GM18505 (cell line): ENCODE results near the gene ARHGEF10L.

Experiments used
- ATAC-seq: cut with Tn5 transposase; IDR thresholded peaks from one replicate; pipeline ENCODE4 v1.9.1; 2021; ENCODE audit not compliant: unreplicated experiment
- POLR2A ChIP-seq: IDR thresholded peaks from 4 replicates; pipeline ENCODE4 v1.6.1; 2011; ENCODE audit warnings: borderline replicate concordance; ENCODE audit not compliant: insufficient read depth, insufficient read length; ENCODE audit errors: extremely low read depth

ARHGEF10L gene

DNA sequence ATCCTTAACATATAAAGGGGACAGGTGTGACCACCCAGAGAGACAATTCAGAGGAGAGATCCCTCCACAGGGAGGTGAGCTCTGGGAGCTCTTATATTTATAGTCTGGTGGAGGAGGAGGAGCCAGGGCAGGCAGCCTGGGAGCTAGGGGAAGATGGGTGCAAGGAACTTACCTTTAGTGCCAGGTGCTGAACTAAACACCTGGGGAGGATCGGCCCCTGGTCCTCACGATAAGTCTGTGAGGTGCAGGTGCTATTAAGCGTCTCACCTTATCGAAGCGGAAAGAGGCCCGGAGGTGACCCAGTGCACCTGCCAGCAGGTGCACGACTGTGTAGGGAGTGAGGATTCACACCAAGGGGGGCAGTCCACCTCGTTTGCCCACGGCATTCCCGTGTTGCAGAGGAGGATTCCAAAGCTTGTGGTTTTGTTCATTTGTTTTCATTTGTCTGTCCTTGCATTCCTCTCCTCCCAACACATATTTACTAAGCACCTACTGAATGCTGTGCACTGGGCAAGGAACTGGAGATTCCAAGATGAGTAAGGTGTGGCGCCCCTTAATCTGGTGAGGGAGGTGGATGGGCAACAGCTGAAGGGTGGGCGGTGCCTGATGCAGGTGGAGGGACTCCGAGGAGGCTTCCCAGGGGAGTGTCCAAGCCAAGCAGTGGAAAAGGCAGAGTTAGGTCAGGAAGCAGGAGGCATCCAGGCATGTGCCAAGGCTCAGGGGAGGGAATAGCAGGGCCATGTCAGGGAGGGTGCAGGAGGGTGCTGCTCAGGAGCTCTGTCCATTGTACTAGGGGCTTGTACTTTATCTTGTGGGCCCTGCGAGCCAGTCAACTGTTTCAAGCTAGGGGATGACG is 11.5 kb downstream of the ARHGEF10L start:
- no peak for ATAC-seq
- TF ChIP-seq POLR2A = no peak

DNA sequence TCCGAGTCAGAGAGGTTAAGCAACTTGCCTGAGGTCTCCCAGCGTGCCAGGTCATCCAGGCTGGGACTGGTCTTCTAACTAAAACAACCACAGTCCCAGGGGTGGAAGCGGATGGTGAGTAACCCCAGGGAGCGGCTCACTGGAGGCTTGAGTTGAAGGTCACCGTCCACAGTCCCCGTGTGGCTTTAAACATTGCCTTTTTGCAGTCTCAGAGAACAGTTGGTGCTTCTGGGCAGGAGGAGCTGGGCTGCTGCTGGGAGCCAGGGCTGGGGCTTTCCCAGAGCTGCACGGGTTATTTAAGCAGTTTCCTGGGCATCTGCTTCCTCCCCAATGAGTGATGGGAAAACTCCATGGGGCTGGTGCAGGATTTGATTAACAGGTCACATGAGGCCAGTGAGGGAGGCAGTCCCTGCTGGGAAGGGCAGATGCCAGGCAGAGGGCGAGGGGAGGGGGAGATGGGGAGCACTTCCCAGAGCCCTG is 12.3 kb downstream of the ARHGEF10L start:
- no peak for TF ChIP-seq POLR2A

DNA sequence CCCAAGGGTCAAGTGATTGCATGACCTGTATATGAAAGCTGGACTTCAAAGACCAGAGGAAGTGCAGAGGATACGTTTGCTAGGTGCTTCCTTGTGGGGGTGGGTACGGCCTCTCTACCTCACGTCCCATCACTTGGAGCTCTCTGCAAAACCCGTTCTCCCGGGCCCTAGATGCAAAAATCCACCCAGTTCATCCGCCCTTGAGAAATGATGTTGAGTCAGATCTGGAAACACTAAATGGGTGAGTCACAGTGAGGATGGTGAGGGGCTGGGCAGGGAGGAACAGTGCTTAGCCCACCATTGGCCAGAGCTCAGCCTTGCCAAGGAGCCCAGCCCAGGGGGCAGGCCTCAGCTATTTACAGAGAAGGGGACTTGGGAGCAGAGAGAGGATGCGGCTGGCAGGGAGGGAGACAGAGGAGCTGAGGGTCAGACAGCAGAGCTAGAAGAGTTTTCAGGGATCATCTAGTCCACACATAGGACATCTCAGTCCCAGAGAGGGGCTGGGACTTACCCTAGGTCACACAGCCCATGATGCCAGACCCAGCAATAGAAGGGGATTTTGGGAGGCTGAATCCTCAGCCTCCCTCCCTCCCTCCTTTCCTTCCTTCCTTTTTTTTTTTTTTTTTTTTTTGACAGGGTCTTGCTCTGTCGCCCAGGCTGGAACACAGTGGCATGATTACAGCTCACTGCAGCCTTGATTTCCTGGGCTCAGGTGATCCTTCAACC is 14.6 kb downstream of the ARHGEF10L start:
- no peak for TF ChIP-seq POLR2A
- ATAC-seq = no peak

More for the DNA sequence above, 12.3 kb downstream of the ARHGEF10L start:
- no peak for ATAC-seq

DNA sequence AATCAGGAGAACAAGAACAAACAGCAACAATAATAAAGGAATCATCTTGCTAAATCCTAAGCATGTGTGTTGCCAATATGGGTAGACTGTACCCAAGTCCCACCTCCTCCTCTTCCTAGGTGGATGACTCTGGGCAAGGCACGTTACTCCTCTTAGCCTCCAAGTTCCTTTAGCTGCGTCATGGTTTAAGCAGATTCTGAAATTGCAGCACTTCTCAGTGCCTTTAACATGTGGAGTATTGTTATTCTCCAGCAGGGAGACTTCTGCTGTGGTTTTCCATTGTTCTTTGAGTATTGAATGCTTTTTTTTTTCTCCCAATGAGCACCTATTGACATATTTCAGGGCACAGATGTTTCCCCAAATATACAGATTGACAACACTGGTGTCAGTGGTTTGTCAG is 15.5 kb downstream of the ARHGEF10L start:
- ATAC-seq = no peak
- TF ChIP-seq POLR2A = no peak

DNA sequence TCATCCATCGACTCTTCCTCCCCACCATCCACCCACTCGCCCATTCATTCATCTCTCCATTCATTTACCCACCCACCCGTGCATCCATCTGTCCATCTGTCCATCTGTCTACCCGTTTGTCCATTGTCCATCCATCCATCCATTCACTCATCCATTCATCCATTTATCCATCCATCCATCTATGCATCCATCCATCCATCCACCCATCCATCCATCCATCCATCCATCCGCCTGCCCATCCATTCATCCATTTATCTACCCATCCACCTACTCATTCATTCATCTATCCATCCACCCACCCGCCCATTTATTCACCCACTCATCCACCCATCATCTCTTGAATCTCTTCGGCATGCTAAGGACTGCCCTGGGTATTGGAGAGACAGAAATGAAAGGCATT is 18.5 kb downstream of the ARHGEF10L start:
- ATAC-seq = no peak
- TF ChIP-seq POLR2A = no peak

DNA sequence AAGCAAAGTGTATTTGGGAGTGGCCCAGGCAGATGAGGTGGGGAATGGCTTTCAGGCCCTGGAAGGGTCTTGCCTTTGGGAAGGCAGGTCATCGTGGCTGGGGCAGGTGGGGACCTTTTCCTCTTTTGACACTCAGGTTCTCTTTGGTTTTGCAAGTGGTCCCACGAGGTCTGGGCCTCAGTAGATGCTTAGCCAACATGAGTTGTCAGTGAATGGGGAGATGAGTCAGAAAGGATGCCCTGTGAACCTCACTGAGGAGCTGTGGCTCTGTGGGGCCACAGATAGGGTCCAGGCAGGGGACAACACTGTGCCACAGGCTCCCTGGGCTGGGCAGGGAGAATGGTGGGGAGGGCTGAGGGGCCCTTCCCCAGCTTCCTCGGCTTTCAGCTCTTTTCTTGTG is 19.0 kb downstream of the ARHGEF10L start:
- TF ChIP-seq POLR2A = no peak
- ATAC-seq = no peak

DNA sequence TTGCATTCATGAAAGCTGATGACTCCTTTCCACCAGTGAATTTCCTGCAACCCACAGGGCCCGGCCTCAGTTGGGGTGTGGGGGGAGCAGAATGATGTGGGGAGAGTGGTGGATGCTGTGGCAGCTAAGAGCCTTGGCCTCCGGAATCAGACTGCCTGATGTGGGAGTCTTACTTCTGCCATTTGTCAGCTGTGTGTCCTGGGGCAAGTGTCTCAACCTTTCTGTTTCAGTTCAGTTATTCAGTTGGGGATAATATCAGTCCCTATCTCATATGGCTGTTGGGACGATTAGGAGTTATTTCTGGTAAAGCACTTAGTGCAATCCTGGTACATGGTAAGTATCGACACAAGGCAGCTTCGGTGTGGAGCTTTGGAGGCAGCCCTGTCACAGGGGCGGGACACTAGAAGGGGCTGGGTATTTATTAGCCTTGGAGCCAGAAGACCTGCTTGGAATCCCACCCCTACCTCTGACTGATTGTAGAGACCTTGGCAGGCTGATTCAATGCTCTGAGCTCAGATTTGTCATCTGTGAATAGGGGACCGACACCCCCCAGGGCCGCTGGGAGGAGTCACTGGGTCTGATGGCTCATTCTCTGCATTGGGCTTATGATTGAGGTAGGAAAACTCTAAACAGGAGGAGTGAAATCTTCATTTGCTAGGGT is 19.6 kb downstream of the ARHGEF10L start:
- TF ChIP-seq POLR2A = no peak
- no peak for ATAC-seq

DNA sequence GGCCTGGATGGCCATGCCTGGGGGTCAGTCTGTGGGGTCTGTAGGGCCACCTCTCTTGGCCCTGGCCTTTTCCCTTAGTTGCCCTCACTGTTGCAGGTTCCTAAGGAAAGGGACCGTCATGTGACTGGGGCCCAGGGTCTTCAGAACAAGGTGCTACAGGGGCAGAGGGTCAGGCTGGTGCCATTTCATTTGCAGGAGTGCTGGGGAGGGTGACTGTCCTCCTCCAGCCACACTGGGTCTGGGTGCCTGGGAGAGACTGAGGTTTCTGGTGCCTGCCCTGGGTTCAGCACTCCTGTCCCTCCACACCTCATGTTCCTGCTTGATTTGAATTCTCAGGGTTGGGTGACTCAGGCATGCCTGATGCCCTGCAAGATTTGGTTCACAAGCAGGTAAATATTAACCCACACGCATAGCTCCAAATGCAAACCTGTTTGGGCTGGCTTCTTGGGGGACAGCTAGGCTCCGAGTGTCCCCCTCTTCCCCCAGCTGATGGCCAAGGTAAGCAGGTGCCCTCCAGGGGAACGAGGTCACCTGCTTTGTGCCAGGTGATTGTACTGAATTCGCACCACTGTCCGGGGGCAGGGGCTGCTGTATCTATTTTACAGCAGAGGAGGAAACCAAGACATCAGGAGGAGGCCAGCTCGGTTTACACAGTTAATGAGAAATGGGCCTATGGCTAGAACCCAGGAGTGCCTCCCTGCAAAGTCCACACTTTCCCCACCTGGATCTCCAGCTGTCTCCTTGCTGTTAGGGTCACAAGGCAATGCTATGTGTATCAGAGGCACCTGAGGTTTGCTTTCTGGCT is 20.3 kb downstream of the ARHGEF10L start:
- ATAC-seq = no peak
- TF ChIP-seq POLR2A = no peak

DNA sequence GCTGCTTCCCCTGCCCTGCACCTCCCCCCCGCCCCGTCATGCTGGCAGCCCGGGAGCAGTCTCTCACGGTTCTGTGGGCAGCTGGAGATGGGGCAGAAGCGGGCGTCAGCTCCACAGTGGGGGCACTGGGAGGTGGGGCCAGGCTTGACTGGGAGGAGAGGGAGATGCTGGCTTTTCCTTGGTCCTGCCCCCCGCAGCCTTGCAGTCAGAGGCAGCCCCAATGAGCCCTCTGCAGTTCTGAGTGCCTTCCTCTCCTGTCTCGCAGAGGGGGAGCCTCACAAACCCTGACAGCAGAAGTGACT is 21.7 kb downstream of the ARHGEF10L start:
- no peak for TF ChIP-seq POLR2A
- ATAC-seq = no peak

DNA sequence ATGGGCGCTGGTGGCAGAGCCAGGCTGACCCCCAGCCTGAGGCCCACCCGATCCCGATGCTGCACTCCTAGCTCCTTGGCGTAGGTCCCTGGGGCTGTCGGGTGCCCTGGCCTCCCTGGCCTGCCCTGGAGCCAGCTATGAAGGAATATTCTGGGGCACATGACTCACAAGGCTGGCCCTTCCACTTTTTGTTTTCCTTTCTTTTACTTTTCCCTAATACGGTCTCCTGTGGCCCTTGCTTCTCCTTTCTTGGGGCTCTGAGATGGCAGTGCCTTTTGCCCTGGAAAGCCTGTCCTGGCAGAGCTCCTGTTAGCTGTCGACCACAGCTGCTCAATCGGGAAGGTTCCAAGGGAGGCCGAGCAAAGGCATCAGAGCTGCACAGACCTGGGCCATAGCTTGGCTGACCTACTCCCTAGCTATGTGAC is 22.1 kb downstream of the ARHGEF10L start:
- ATAC-seq = no peak
- no peak for TF ChIP-seq POLR2A

DNA sequence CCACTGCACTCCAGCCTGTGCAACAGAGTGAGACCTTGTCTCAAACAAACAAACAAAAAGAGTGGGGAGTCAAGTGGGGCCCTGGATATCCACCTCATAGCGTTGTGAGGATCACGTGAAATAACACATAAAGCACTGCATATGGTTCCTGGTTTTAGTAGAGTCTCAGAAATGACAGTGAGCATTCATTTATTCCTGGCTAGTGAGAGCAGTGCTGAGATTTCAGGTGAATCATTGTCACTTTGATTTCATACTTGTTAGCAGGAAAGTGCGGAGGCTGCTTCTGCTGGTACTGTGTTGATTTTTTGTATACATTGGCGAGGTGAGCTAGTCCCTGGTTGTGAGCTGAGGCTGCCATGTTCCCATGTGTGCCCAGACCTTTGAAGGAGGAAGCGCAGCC is 22.9 kb downstream of the ARHGEF10L start:
- ATAC-seq = no peak
- no peak for TF ChIP-seq POLR2A

DNA sequence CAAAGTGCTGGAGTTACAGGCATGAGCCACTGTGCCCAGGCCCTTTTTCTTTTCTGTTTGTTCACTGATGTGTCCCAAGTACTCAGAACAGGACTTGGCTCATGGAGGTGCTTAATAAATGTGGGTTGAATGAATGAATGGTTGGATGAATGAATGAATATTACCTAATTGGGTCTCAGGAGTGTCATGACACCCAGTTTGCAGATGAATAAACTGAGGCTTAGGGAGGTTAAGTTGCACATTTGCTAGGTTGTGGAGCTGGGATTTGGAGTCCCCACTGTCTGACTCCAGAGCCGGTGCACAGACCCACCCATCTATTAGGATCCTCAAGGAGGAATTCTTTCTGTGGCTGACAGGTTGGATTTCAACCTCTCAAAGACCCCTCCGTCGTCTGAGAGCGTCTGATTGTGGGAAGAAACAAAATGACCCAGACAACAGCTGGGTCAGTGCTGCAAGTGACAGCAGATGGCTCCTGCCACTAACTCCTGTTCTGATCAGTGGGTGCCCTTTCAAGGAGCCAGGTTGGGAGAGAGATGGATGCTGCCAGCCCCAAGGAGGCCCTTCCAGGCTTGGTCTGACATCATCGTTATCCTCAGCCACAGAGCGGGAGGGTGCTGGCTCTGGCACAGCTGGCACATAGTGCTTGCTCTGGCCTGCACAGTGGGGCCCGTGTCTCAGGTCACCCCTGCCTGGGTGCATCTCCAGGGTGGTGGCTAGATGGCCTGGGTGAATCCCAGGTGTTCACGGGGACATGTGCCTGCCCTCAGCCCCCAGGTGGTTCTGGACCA is 24.2 kb downstream of the ARHGEF10L start:
- TF ChIP-seq POLR2A = no peak
- no peak for ATAC-seq
